HepG2 (cell line): ENCODE measurements around the gene CCDC38. TPM values are rescaled to one million over a fixed set of nuclear protein-coding genes. Genes with fewer than 3 reads are reported as not detected.

ENCODE experiments used
- ATAC-seq: fragments of 200-7000 bp; cut with Tn5 transposase; 3 replicates; pipeline ENCODE4 v1.9.1; 2020; ENCODE audit warnings: mild to moderate bottlenecking, moderate library complexity
- BruUV-seq: library from RNA; stranded (reverse); fragments of 400-500 nt; replicated peaks from 2 replicates; lab custom pipeline; 2021; lab: Mats Ljungman, UMichigan
- CTCF ChIA-PET: fragments of 300-600 bp; formaldehyde crosslinking; extraction: SDS; loops from one replicate; lab custom pipeline; 2021; ENCODE audit warnings: low total read pairs, inconsistent platforms, low intra/inter-chr PET ratio; lab: Yijun Ruan, JAX
- POLR2A ChIA-PET: fragments of 350-600 bp; sonication (Branson Sonifier 250); formaldehyde crosslinking; loops from one replicate; lab custom pipeline; 2020; ENCODE audit warnings: antibody characterized with exemption, inconsistent platforms; lab: Yijun Ruan, JAX
- DNase-seq: peaks from one replicate; pipeline ENCODE4 v3.0.0-alpha.2; 2015; ENCODE audit warnings: low spot score
- FAIRE-seq: peaks from 3 replicates; lab custom pipeline; 2011; peaks lifted over from hg19 to GRCh38; lab: Jason Lieb, UNC
- H2AFZ ChIP-seq: one replicate; pipeline ENCODE4 v1.6.1; 2011; ENCODE audit warnings: low read length, inconsistent platforms
- H3K27ac ChIP-seq: fragments of 300-600 bp; 3 replicates; pipeline ENCODE4 v1.8.0; 2011; ENCODE audit warnings: mixed run types, mild to moderate bottlenecking, mixed read lengths, low read length, inconsistent platforms; ENCODE audit not compliant: insufficient read depth; ENCODE audit errors: extremely low read length
- H3K27me3 ChIP-seq, 2 experiments: fragments of 200-600 bp in 1 of 2; 2 replicates in 1 of 2; 3 replicates in 1 of 2; pipeline versions ENCODE4 v1.6.0 to v1.8.0; 2011; ENCODE audit warnings: low read length in 2 of 2, mild to moderate bottlenecking in 2 of 2, moderate library complexity in 2 of 2, inconsistent platforms in 1 of 2; ENCODE audit not compliant: insufficient read depth in 2 of 2, control insufficient read depth in 1 of 2
- H3K36me3 ChIP-seq, 2 experiments: fragments of 200-600 bp in 1 of 2; replicated peaks in 1 of 2; 2 replicates in 1 of 2; 3 replicates in 1 of 2; pipeline versions ENCODE4 v1.5.1 to v1.8.0; 2011; ENCODE audit warnings: low read length in 2 of 2, inconsistent platforms in 1 of 2; ENCODE audit not compliant: insufficient read depth in 2 of 2, control insufficient read depth in 1 of 2
- H3K4me1 ChIP-seq: 2 replicates; pipeline ENCODE4 v1.5.1; 2012; ENCODE audit warnings: low read length, inconsistent platforms; ENCODE audit not compliant: insufficient read depth
- H3K4me2 ChIP-seq: 2 replicates; pipeline ENCODE4 v1.6.0; 2011; ENCODE audit warnings: low read depth, low read length, inconsistent platforms
- H3K4me3 ChIP-seq, 3 experiments: fragments of 200-600 bp in 1 of 3; sonication (generic), shearing (Covaris generic) in 1 of 3; replicated peaks in 1 of 3; 2 replicates each; pipeline ENCODE4 v1.5.1; 2011 to 2016; ENCODE audit warnings: low read length in 3 of 3, inconsistent platforms in 2 of 3, low read depth in 2 of 3, mild to moderate bottlenecking in 2 of 3, control low read depth in 1 of 3, mixed read lengths in 1 of 3; ENCODE audit not compliant: insufficient read depth in 1 of 3
- H3K79me2 ChIP-seq: one replicate; pipeline ENCODE4 v1.6.1; 2011; ENCODE audit warnings: low read length, inconsistent platforms; ENCODE audit not compliant: insufficient read depth
- H3K9ac ChIP-seq: 2 replicates; pipeline ENCODE4 v1.6.0; 2011; ENCODE audit warnings: mild to moderate bottlenecking, low read depth, low read length, inconsistent platforms; ENCODE audit not compliant: insufficient read depth
- H3K9me3 ChIP-seq: 2 replicates; pipeline ENCODE4 v1.5.1; 2012; ENCODE audit warnings: mild to moderate bottlenecking, low read length
- H4K20me1 ChIP-seq: 2 replicates; pipeline ENCODE4 v1.6.0; 2011; ENCODE audit warnings: inconsistent platforms, mild to moderate bottlenecking, low read length, moderate library complexity; ENCODE audit not compliant: insufficient read depth
- ASH2L ChIP-seq: fragments of 300-600, 200-600 bp; sonication (generic); IDR thresholded peaks from 2 replicates; pipeline ENCODE4 v1.7.0; 2017; ENCODE audit warnings: low read depth, mild to moderate bottlenecking, moderate library complexity, mixed read lengths, low read length; ENCODE audit not compliant: insufficient read length
- ATF3 ChIP-seq: sonication (generic); formaldehyde crosslinking; IDR thresholded peaks from 2 replicates; pipeline ENCODE4 v1.4.0; 2020; ENCODE audit warnings: missing genetic modification reagents
- CCAR2 ChIP-seq: fragments of 200-400 bp; formaldehyde crosslinking; optimal IDR thresholded peaks from 2 replicates; pipeline ENCODE3; 2018; ENCODE audit warnings: low read depth, mild to moderate bottlenecking, low read length, moderate library complexity
- GLMP ChIP-seq: sonication (generic); formaldehyde crosslinking; IDR thresholded peaks from 2 replicates; pipeline ENCODE4 v1.9.0; 2021; ENCODE audit warnings: missing genetic modification reagents, mild to moderate bottlenecking, borderline replicate concordance
- GPN1 ChIP-seq: sonication (generic); formaldehyde crosslinking; IDR thresholded peaks from 2 replicates; pipeline ENCODE4 v1.5.1; 2020; ENCODE audit warnings: missing genetic modification reagents, borderline replicate concordance
- MXD3 ChIP-seq: IDR thresholded peaks from 2 replicates; pipeline ENCODE4 v1.6.1; 2016; ENCODE audit warnings: mild to moderate bottlenecking, missing biosample characterization, missing genetic modification reagents
- MXI1 ChIP-seq: IDR thresholded peaks from 3 replicates; pipeline ENCODE4 v1.6.1; 2012; ENCODE audit warnings: low read depth, low read length, inconsistent platforms, borderline replicate concordance
- REXO4 ChIP-seq: sonication (generic); formaldehyde crosslinking; IDR thresholded peaks from 2 replicates; pipeline ENCODE4 v1.8.0; 2022; ENCODE audit warnings: missing genetic modification reagents, mild to moderate bottlenecking, borderline replicate concordance
- SOX6 ChIP-seq, 2 experiments: fragments of 450-650 bp in 1 of 2; sonication (generic) in 1 of 2; formaldehyde crosslinking in 1 of 2; IDR thresholded peaks; 2 replicates each; pipeline versions ENCODE4 v1.4.0 to v1.6.1; 2017 to 2020; ENCODE audit warnings: antibody characterized with exemption in 1 of 2, mild to moderate bottlenecking in 1 of 2, missing genetic modification reagents in 1 of 2
- SYNCRIP ChIP-seq: fragments of 200-400 bp; formaldehyde crosslinking; IDR thresholded peaks from 2 replicates; pipeline ENCODE4 v1.6.1; 2018; ENCODE audit warnings: mild to moderate bottlenecking, low read depth, low read length; ENCODE audit not compliant: insufficient read depth
- ZIK1 ChIP-seq: sonication (generic); formaldehyde crosslinking; IDR thresholded peaks from 2 replicates; pipeline ENCODE4 v1.5.0; 2020; ENCODE audit warnings: mild to moderate bottlenecking, low read depth, missing genetic modification reagents, borderline replicate concordance
- ZNF615 ChIP-seq: sonication (generic); formaldehyde crosslinking; IDR thresholded peaks from 2 replicates; pipeline ENCODE4 v1.5.0; 2020; ENCODE audit warnings: mild to moderate bottlenecking, missing genetic modification reagents, borderline replicate concordance
- WGBS: methylation state at CpG from one replicate; pipeline ENCODE4 v1.1.6; 2017; ENCODE audit warnings: low lambda C conversion rate; 5-methylcytosine and 5-hydroxymethylcytosine counted together
- in situ Hi-C: cut with HindIII; loops from 2 replicates; pipeline ENCODE4 v1.10.0; 2017; ENCODE audit warnings: low pct_unique_long_range_greater_than_20kb; ENCODE audit not compliant: extremely low pct_ligation_motif_present
- intact Hi-C: fragments of 100-400 bp; cut with micrococcal nuclease; formaldehyde crosslinking; loops from one replicate; pipeline ENCODE4 v1.10.0; 2022; ENCODE audit not compliant: unreplicated experiment
- polyA plus RNA-seq, 8 experiments: library from polyadenylated mRNA; depleted of rRNA in 3 of 8; stranded (reverse) in 7 of 8; unstranded in 1 of 8; fragments of >200 nt; fragmentation: Illumina TruSeq in 4 of 8; extraction: Trizol in 4 of 8; gene quantifications; 2 replicates each; pipeline versions ENCODE4 v1.2.1 to v1.2.3, GENCODE V29; 2011 to 2016; ENCODE audit warnings: low read depth in 4 of 8, missing spikeins in 1 of 8, mixed read lengths in 1 of 8; ENCODE audit not compliant: insufficient read depth in 1 of 8
- total RNA-seq, 5 experiments: library from RNA; depleted of rRNA; stranded (reverse); fragments of >200 nt; fragmentation: Illumina TruSeq; extraction: Trizol; gene quantifications; 2 replicates each; pipeline ENCODE4 v1.2.3, GENCODE V29; 2016; ENCODE audit warnings: low read depth in 1 of 5
- TF ChIP-seq, protein P1 (sequence below), 2 experiments: sonication (generic) in 1 of 2; formaldehyde crosslinking in 1 of 2; IDR thresholded peaks; 2 replicates each; pipeline versions ENCODE4 v1.5.1 to v1.6.1; 2011 to 2020; ENCODE audit warnings: borderline replicate concordance in 1 of 2, low read depth in 1 of 2, low read length in 1 of 2, mild to moderate bottlenecking in 1 of 2, missing genetic modification reagents in 1 of 2, moderate library complexity in 1 of 2
- TF ChIP-seq, protein P2 (sequence below): sonication (generic); formaldehyde crosslinking; IDR thresholded peaks from 2 replicates; pipeline ENCODE4 v1.5.1; 2020; ENCODE audit warnings: mild to moderate bottlenecking, missing genetic modification reagents, moderate library complexity
- TF ChIP-seq, protein P3 (sequence below): sonication (generic); formaldehyde crosslinking; conservative IDR thresholded peaks from 2 replicates; pipeline ENCODE4 v1.8.1; 2023; ENCODE audit warnings: missing genetic modification reagents

Gene CCDC38
- total and polyA plus RNA-seq, 2 of the 13 experiments (the other 11 are each of a cell fraction or from before 2014, with no cell fraction given) = 0.24 to 0.32 TPM

DNA sequence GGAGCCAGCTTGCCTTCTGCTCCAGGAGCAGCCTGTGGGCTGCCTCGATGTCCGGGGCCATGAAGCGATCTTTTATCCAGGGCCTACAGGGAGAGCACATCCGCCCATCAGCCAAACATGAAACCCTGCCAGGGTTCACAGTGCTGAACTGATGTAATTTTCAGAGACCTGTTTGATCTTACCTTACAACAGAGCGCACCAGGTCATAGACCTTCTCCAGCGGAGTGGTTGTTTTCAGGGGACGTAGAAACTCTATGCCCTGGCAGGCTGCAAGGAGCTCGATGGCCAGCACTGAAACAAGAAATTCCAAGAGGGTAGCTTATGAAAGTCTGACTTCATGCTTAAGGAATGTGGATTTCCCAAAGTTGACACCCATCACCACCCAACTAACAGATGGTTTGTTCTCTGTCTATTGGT lies 34.0 kb upstream of the CCDC38 start:
- Histone ChIP-seq H3K4me1 (peaks cover 82% of the 10 kb centered on the region), H3K36me3 (no peaks in the 10 kb centered on the region), H3K79me2 (no peaks in the 10 kb centered on the region), H2AFZ (no peak overlapping the region), H3K9me3 (no peaks in the 10 kb centered on the region), H3K27ac (peak overlapping the region; percentile 74), H3K4me3 (0 out of 6 replicates have a peak overlapping the region, but pooled peaks of 1 of the 3 experiments have one; percentile 11), H3K27me3 (no peaks in the 10 kb centered on the region), H3K4me2 (peak overlapping the region; percentile 59), H3K9ac (no peak overlapping the region; the same call in 1 of the 2 replicates), H4K20me1 (no peaks in the 10 kb centered on the region)
- intact Hi-C loops (loop anchor here (2.0 kb wide), 1 partner anchor 20 kb away; the partner anchor contains the start of gene HAL), in situ Hi-C loops (loop anchor here (25.0 kb wide), 1 partner anchor 389 kb away; no protein-coding TSS in a partner anchor)
- WGBS = 0% methylated on average over 3 of the region's 8 CpGs
- ATAC-seq (peak; percentile 86), FAIRE-seq (peak; percentile 64), DNase-seq (peak; percentile 82)
- ChIA-PET POLR2A (interaction anchor here (0.6 to 7.0 kb wide), 7 partner anchors 10 to 34 kb away, joined by 3 to 92 read pairs (median 10); partner anchors contain the start of genes AMDHD1, CCDC38 and HAL), CTCF (no interaction called here)
- no TSS peak for BruUV-seq
- TF ChIP-seq GPN1 (CRISPR knock-in tag) = no peak
- TF ChIP-seq, protein P1, sequence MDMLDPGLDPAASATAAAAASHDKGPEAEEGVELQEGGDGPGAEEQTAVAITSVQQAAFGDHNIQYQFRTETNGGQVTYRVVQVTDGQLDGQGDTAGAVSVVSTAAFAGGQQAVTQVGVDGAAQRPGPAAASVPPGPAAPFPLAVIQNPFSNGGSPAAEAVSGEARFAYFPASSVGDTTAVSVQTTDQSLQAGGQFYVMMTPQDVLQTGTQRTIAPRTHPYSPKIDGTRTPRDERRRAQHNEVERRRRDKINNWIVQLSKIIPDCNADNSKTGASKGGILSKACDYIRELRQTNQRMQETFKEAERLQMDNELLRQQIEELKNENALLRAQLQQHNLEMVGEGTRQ (IDR thresholded peaks at IDR 0.05; ENCODE audit: low read depth, low read length) = no peak
- TF ChIP-seq, protein P1 (CRISPR knock-in tag; IDR thresholded peaks at IDR 0.05; ENCODE audit: borderline replicate concordance) = no peak
- no peak for TF ChIP-seq GLMP
- TF ChIP-seq ZIK1 (CRISPR knock-in tag) = no peak
- TF ChIP-seq ZNF615 (CRISPR knock-in tag) = no peak
- no peak for TF ChIP-seq CCAR2
- TF ChIP-seq SOX6 (IDR thresholded peaks at IDR 0.05) = no peak
- peak; percentile 86 for TF ChIP-seq SOX6 (CRISPR knock-in tag; IDR thresholded peaks at IDR 0.05)
- TF ChIP-seq ATF3 (CRISPR knock-in tag) = 0 out of 2 replicates have a peak, but pooled peaks have one; percentile 35
- no peak for TF ChIP-seq SYNCRIP
- TF ChIP-seq, protein P2, sequence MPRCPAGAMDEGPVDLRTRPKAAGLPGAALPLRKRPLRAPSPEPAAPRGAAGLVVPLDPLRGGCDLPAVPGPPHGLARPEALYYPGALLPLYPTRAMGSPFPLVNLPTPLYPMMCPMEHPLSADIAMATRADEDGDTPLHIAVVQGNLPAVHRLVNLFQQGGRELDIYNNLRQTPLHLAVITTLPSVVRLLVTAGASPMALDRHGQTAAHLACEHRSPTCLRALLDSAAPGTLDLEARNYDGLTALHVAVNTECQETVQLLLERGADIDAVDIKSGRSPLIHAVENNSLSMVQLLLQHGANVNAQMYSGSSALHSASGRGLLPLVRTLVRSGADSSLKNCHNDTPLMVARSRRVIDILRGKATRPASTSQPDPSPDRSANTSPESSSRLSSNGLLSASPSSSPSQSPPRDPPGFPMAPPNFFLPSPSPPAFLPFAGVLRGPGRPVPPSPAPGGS (CRISPR knock-in tag) = no peak
- TF ChIP-seq, protein P3, sequence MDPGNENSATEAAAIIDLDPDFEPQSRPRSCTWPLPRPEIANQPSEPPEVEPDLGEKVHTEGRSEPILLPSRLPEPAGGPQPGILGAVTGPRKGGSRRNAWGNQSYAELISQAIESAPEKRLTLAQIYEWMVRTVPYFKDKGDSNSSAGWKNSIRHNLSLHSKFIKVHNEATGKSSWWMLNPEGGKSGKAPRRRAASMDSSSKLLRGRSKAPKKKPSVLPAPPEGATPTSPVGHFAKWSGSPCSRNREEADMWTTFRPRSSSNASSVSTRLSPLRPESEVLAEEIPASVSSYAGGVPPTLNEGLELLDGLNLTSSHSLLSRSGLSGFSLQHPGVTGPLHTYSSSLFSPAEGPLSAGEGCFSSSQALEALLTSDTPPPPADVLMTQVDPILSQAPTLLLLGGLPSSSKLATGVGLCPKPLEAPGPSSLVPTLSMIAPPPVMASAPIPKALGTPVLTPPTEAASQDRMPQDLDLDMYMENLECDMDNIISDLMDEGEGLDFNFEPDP (CRISPR knock-in tag) = no peak
- TF ChIP-seq MXD3 = no peak
- peak; percentile 66 for TF ChIP-seq ASH2L
- no peak; the same call in 2 of the 3 replicates for TF ChIP-seq MXI1
- TF ChIP-seq REXO4 (CRISPR knock-in tag) = no peak
